OCI-LY7 (cell line): ENCODE results near the gene PARP6.

Source experiments
- CTCF ChIP-seq: fragments of 200-600 bp; sonication (generic); conservative IDR thresholded peaks from 2 replicates; pipeline ENCODE4 v1.5.1; 2014; ENCODE audit warnings: mild to moderate bottlenecking, antibody characterized with exemption, low read length, moderate library complexity, mixed read lengths
- EZH2phosphoT487 ChIP-seq: fragments of 200-600 bp; sonication (generic); IDR thresholded peaks from 2 replicates; pipeline ENCODE4 v1.6.1; 2018; ENCODE audit warnings: low read depth, borderline replicate concordance, mild to moderate bottlenecking, mixed run types, antibody characterized with exemption, low read length, moderate library complexity, mixed read lengths

- TF ChIP-seq CTCF (no peak), EZH2phosphoT487 (no peak)
Observed at GRCh38 chr15:72319985-72320671, 47.8 kb upstream of the PARP6 start, which contains the start of gene CELF6.
